Hepatic stellate cell (primary cell): Measurements from ENCODE around the gene CRLF1.
"Not testable (repeated sequence)": the region's sequence is repeated elsewhere in the genome, so short reads cannot be mapped to it uniquely, and the experiment has no call there.

Source experiments
- DNase-seq: peaks from one replicate; pipeline ENCODE4 v3.0.0; 2011; ENCODE audit warnings: low spot score

CRLF1 gene

GRCh38 chr19:18608805-18609716, 2.5 kb upstream of the CRLF1 start:
- DNase-seq: no peak

GRCh38 chr19:18608102-18608804, 1.7 kb upstream of the CRLF1 start:
- DNase-seq: no peak

GRCh38 chr19:18607226-18608101, 865 bp upstream of the CRLF1 start:
- DNase-seq: no peak

GRCh38 chr19:18605546-18606280, 886 bp downstream of the CRLF1 start:
- DNase-seq: no peak

- no peak for DNase-seq
Measured at GRCh38 chr19:18605196-18605545, 1.4 kb downstream of the CRLF1 start.

GRCh38 chr19:18604820-18605159, 1.8 kb downstream of the CRLF1 start:
- no peak for DNase-seq

GRCh38 chr19:18603958-18604819, 2.4 kb downstream of the CRLF1 start:
- no peak for DNase-seq

- DNase-seq: peak; percentile 74
Measured at GRCh38 chr19:18603255-18603957, 3.2 kb downstream of the CRLF1 start.

GRCh38 chr19:18601875-18602274, 4.7 kb downstream of the CRLF1 start:
- DNase-seq: no peak

GRCh38 chr19:18600692-18601397, 5.8 kb downstream of the CRLF1 start:
- DNase-seq: not testable (repeated sequence)

GRCh38 chr19:18599485-18599884, 7.1 kb downstream of the CRLF1 start:
- no peak for DNase-seq

GRCh38 chr19:18597809-18598660, 8.6 kb downstream of the CRLF1 start:
- no peak for DNase-seq

GRCh38 chr19:18596752-18597157, 9.8 kb downstream of the CRLF1 start:
- no peak for DNase-seq

- no peak for DNase-seq
Measured at GRCh38 chr19:18595475-18595874, 11.1 kb downstream of the CRLF1 start.

GRCh38 chr19:18594824-18595373, 11.7 kb downstream of the CRLF1 start:
- no peak for DNase-seq

- peak; percentile 94 for DNase-seq
Measured at GRCh38 chr19:18594096-18594823, 12.3 kb downstream of the CRLF1 start.

- no peak for DNase-seq
Measured at GRCh38 chr19:18593367-18594095, 13.1 kb downstream of the CRLF1 start.
